Mesenteric fat pad (tissue), 1 donor: Measurements from ENCODE around the gene ME3. TPM values are rescaled to one million over a fixed set of nuclear protein-coding genes. Genes with fewer than 3 reads are reported as not detected.

Source experiments
- DNase-seq: peaks from one replicate; pipeline ENCODE4 v3.0.0-alpha.2; 2020; ENCODE audit warnings: low spot score
- total RNA-seq: library from RNA; stranded (reverse); fragmentation: NEBNext Ultra II Directional; extraction: Animal tissue kit (Norgen Biotek cat#: 25700); gene quantifications from one replicate; pipeline ENCODE4 v1.2.1, GENCODE V29; 2021
- donor health status: DM: yes; HTN: yes; CAD: no.

ME3 gene
- total RNA-seq, 1 donor from 2014 or later, result 49.4 TPM

- no peak for DNase-seq
Observed at GRCh38 chr11:86468169-86468568, 204.2 kb downstream of the ME3 start.

- DNase-seq, result no peak
Observed at GRCh38 chr11:86464509-86465221, 207.8 kb downstream of the ME3 start.

- DNase-seq, result no peak
Observed at GRCh38 chr11:86463955-86464354, 208.5 kb downstream of the ME3 start.

DNA sequence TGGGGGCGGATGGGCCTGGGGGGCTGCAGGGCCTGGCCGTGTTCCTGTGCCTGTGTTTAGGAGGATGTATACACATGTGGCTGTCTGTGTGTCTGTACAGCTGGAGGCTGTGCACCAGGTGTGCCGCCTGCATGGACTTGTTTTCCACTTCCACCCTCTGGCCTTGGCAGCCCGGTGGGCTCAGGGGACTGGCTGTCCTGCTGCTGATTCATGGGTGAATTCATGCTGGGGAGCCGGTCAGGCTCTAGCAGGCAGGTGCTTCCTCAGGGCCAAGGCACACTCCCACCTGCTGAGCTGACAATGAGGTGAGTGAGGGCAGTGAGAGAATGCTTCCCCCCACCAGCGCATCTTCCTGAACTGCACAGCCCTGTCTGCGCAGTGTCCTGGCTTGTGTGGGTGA, 209.3 kb downstream of the ME3 start:
- no peak for DNase-seq

- DNase-seq, result no peak
Observed at GRCh38 chr11:86461892-86462291, 210.5 kb downstream of the ME3 start.

- DNase-seq, result no peak
Observed at GRCh38 chr11:86460461-86461385, 211.7 kb downstream of the ME3 start.

GRCh38 chr11:86459682-86460460, 212.5 kb downstream of the ME3 start:
- no peak for DNase-seq

- DNase-seq, result no peak
Observed at GRCh38 chr11:86459002-86459385, 213.4 kb downstream of the ME3 start.

DNA sequence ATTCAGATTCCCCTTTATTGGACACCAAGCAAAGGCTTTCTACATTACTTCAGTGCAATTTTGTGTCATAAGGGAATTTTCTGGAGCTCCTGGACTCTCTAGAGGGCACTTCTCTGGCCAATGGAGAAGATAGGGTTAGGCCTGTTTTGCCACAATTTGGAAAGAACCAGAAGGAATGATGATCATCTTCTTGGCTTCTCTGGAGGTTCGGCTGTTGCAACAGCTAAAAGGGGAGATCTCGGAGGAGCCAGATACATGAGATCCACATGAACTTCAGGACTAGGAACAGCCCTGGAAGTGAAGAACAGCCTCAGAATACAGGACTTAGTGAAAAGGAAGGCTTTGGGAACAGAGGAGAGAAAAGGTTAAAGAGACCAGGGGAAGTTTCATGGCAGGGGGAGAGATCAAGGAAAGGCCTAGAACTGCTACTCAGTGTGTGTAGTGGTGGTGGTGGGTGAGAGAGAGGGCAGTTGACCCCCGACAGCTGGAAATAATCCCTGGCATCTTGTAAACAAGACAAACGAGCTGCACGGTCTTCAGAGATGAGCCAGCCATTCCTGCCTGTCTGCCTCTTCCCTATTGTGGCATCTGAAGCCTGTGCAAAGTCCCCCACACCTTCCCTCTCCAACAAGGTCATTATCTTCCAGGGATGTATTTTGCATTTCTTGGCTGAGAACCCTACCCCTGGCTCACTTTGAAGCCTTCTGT, 214.0 kb downstream of the ME3 start:
- DNase-seq, result no peak

GRCh38 chr11:86456075-86456939, 216.1 kb downstream of the ME3 start:
- no peak for DNase-seq

- DNase-seq, result no peak
Observed at GRCh38 chr11:86453290-86454030, 219.0 kb downstream of the ME3 start.

GRCh38 chr11:86449993-86450629, 222.3 kb downstream of the ME3 start:
- no peak for DNase-seq

GRCh38 chr11:86447763-86448480, 224.5 kb downstream of the ME3 start:
- DNase-seq, result no peak

DNA sequence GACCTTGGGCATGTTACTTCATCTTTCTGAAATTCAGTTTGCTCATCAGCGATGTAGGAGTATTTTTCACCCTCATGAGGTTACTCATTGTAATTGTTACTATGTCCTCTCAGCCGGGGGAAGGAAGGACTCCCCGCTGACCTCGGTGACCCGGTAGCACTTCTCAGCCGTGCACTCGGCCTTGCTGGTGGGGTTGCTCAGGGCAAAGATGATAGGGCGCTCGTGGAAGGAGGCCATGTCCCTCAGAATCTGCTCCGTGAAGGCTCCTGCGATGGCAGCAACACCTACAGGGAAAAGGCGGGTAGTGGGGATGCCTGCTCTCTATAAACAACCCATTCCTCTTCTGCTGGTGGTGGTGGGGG, 225.5 kb downstream of the ME3 start:
- no peak for DNase-seq

GRCh38 chr11:86446163-86446923, 226.1 kb downstream of the ME3 start:
- no peak for DNase-seq

DNA sequence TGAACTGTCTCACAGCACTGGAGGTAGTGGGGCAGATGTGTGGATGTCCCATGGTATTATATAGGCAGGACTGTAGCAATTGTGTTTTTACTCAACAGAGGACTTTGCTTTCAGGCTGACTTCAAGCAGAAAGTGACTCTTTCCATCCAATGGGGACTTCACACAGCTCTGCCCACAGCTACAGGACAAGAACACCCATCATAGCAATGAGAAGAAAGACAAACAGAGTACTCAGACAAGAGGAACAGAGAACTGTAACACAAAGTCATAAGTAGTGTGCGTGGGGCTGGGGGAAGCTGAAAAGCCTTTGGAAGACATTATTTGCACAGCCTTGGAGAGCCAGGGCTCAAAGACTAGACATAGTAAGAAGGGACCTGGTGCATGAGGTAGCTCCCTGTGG, 227.4 kb downstream of the ME3 start:
- DNase-seq, result no peak

DNA sequence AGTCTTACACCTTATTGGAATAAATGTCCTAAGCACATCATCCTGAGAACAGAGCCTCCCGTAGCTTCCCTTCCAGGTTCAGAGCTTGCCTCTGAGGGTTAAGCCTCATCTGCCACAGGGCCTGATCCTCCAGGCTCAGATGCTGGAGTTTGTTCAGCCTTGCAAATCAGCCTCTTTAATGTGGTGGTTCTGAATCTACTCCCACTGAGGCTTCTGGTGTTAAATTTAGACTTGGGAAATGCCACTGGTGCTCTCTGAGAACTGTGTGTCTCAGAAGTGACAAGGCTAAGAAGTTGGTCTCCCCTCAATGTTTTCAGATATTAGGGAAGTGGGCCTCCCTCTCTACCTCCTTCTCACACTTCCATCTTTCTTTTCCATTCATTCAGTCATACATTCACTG, 229.0 kb downstream of the ME3 start:
- DNase-seq, result no peak

DNA sequence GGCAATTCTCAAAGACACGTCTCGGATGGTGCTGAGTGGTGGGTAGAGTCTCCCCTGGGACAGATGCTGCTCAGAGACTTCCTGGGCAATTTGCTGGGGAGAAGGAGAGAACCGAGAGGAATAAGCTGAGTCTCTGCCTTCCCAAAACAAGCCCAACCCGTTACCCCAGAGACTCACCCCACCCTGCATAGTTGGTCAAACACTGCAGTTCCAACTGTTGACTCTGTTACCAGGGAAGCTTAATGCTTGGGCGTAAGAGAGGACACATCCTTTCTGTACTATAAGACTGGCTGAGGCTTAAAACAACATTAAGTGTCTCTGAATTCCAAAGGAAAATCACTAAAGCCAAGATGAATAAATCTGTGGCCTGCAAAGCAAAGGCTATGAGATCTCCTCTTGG, 229.6 kb downstream of the ME3 start:
- no peak for DNase-seq
